Hepatic stellate cell (primary cell): ENCODE data around the gene RPS21.

Experiments
- DNase-seq: peaks from one replicate; pipeline ENCODE4 v3.0.0; 2011; ENCODE audit warnings: low spot score

RPS21 gene

DNA sequence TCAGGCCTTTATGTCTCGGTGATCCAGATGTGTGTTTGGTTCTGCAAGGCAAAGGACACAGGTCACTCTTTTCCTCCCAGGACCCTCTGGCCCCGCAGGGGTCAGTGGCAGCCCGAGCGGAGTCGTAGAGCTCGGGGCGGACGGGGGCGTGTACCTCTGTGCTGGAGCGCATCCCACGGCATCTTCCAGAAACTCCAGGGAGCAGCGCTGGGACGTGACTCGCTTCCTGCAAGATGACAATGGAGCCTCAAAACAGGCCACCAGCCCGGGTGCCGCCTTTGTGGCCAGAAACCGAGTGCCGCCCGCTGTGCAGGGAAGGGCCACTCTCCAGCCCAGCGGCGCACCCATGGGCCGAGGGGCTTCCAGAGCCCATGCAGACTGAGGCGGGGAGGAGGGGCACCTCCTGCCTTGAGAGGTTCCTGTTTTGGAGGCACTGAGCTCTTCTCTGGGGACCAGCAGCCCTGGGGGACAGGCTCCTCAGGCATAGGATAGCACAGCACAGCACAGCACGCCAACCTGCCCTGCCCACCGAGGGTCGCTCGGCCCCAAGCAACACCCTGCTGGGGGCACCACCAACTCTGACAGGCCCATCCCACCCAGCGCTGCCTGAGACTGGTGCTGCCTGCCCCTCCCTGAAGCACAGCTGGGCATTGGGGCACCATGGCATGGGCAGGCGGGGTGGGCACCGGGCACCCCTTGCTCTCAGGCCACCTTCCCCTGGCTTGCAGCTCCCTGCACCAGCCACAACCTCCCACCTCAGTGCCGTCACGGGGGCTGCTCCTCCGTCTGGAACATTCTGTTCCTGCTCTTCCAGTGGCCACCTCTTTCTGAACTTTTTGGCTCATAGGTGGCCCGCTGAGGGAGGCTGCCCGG lies 9.7 kb downstream of the RPS21 start:
- no peak for DNase-seq

DNA sequence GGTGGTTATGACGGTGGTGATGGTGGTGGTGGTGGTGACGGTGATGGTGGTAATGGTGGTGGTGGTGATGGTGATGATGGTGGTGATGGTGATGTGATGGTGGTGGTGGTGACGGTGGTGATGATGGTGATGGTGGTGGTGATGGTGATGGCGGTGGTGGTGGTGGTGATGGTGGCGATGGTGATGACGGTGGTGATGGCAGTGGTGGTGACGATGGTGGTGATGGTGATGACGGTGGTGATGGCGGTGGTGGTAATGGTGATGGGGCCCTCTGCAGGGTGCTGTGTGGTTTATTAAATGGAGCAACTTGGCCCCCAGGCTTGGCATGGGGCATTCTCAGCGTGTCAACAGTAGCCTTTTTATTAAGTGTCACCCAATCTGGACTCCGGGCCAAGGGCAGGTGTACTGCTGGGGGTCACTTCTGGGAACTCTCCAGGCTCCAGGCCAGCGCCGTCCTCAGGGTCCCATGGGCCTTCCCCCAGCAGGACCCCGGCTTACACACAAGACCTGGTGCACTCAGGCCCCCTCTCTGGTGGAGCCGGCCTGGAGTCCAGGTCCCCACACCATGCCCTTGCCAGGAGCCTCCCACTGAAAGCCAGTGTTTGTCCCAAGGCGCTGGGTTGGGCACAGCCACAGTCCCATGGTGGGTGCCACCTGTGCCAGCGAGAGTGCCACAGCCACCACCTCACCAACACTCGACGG lies 11.4 kb downstream of the RPS21 start:
- DNase-seq = no peak

DNA sequence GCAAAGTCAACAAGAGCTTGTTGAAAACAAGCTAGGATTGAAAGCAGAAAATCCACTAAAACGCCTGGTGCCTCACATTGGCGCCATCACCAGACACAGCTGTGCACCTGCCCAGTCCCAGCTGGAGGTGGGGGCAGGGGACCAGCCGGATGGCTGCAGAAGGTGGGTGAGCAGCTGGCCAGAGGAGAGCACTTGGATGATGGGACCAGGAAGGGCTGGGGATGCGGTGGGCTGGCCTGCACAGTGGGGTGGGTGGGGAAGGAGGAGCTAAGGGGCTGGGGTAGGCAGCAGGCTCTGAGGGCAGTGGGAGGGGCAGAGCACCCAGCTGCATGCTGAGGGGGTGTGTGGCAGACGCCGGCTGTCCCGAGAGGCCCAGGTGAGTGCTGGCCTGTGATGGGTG lies 13.1 kb downstream of the RPS21 start:
- DNase-seq = no peak

DNA sequence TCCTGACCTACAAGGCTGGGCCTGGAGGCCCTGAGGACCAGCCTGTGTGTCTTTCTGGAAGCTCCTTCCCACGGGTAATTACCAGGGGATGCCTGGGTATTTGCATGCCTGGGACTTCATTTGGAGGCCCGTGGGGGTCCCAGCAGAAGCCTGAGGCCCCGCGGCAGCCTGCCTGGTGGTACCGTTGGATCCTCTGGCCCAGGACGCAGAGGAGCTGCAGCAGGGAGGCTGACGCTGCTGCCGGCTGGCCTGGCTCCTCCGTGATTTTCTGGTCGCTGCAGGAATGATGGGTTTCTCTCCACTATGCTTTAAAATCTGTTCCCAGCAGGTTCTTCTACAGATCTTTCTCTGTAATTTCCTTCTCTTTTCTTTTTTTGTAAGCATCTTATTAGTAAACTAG lies 13.6 kb downstream of the RPS21 start:
- DNase-seq = no peak

DNA sequence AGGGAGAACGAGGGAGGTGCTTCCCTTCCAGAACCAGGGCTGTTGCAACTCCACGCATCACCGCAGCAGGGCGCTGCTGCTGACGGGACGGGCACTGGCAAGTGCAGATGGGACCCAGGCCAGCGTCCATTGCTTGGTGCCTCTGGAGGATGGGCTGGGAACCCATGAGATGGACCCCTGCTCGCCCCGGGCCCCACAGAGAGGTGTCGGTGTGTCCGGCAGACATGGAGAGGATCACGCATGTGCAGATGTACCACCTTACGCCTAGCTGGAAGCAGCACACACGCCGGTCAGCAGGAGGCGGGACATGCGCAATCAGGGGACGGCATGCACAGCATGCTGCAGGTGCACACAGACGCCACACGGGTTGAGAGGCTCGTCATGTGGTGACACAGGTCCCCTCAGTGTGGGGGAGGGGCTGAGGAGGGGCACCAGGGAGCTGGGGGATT lies 14.5 kb downstream of the RPS21 start:
- DNase-seq = no peak

- DNase-seq = no peak
These were observed 15.7 kb downstream of the RPS21 start for GRCh38 chr20:62402456-62403150.

DNA sequence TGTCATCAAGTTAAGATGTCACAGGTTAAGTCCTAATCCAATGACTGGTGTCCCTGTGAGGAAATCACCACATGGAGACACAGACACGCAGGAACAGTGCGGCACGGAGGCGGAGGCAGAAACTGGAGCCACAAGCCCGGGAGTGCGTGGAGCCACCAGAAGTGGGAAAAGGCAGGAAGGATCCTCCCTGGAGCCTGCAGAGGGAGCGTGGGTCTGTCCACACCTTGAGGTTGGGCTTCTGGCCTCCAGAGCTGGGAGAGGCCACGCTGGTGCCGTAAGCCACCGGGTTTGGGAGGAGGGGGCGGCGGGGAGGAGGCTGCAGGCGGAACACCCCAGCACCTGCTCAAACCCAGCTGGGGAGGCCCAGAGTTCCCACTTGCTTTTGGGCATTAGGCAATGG lies 16.4 kb downstream of the RPS21 start:
- no peak for DNase-seq

- DNase-seq = no peak
These were observed 17.3 kb downstream of the RPS21 start for GRCh38 chr20:62404112-62404665.

DNA sequence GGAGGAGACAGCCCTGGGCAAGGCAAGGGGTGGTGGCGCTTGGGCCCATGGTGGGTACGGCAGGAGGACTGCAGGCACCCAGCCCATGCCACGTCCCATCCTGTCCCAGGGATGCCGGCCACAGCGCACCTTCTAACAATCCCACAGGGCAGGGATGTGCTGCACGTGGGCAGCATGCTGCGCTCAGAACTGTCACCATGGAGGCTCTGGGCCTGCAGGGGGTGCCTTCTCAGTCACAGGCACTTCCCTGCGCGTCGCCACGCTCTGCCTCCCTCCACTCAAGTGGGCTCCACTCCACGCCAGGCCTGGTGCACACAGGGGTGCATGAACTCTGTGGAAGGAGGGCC lies 17.8 kb downstream of the RPS21 start:
- no peak for DNase-seq

GRCh38 chr20:62405108-62405980 lies 18.4 kb downstream of the RPS21 start:
- peak; percentile 86 for DNase-seq

- DNase-seq = no peak
These were observed 19.1 kb downstream of the RPS21 start for GRCh38 chr20:62405981-62406513.

DNA sequence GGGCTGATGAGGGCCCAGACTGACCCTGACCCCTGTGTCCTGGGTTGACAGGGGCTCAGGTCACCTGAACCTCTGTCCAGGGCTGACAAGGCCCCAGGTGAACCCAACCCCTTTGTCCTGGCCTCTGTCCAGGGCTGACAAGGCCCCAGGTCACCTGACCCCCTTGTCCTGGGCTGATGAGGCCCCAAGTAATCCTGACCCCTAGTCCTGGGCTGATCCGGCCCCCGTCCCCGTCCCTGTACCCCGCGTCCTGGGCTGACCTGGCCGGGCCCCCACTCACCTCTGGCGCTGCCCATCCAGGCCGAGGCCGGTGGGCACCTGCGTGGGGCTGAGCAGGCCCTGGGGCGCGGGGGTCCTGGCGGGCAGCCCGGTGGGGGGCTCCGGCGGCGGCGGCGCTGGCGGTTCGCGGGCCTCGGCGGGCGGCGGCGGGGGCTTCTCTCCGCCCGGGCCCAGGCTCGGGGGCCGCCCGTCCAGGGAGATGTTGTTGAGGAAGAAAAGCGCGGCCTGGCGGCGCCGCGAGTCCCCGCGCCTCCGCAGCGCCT lies 19.8 kb downstream of the RPS21 start:
- no peak for DNase-seq

DNA sequence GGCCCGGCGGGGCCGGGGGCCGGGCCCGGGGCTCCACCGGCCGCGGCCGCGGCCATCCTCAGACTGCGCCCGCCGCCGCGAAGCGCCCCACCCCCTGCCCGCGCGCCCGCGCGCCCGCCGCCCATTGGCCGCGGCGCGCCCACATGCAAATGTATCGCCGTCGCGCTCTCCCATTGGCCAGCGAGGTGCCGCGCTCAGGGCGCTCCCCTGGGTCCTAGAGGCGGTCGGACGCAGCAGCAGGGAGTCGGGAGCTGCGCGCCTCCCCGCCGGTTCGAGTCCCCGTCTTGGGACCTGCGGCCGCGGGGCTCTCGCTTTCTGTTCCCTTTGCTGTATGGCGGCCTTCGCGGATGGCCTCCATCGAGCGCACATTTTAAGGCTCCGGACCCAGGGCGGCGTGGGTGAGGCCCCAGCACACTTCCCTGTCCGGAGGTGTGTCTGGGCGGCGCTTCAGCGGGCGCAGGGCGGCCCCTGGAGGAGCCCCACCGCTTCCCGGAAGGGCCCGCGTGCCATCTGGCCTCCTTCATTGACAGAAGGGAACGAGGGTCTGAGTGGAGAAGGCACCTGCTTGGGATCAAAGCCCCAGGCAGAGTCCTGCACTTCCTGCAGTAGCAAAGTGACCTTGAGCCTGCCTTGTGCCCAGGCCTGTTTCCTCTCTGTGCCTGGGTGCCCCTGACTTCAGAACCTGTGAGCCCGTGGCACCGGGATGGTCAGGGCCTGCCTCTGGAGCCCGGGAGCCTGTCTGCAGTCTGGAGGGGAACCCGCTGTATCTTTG lies 20.5 kb downstream of the RPS21 start, which contains the start of gene CABLES2:
CABLES2 (minus strand) TSS at position 65 of the 772 bp plus-strand sequence; CDS start at position 56, 9 bp downstream.
- DNase-seq = peak; percentile 99

DNA sequence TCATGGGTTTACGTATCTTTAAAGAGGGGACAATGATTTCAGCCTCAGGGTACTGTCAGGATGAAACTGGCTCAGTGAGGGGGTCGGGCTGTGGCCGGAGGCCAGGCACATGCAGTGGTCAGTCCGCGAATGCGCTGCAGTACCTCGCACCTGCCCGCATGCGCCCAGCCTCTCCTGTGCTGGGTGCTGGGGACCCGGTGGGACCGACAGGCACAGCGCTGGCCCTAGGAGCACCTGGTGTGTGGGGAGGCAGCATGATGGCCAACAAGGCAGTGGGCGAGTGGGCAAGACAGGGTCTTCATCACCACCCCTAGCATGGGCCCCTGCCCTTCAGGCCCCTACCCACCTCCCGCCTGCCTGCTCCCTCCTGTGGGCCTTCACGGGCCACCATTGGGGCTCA lies 21.2 kb downstream of the RPS21 start:
- no peak for DNase-seq

- no peak for DNase-seq
These were observed 21.7 kb downstream of the RPS21 start for GRCh38 chr20:62408640-62409039.

- DNase-seq = no peak
These were observed 22.4 kb downstream of the RPS21 start for GRCh38 chr20:62409086-62409853.

DNA sequence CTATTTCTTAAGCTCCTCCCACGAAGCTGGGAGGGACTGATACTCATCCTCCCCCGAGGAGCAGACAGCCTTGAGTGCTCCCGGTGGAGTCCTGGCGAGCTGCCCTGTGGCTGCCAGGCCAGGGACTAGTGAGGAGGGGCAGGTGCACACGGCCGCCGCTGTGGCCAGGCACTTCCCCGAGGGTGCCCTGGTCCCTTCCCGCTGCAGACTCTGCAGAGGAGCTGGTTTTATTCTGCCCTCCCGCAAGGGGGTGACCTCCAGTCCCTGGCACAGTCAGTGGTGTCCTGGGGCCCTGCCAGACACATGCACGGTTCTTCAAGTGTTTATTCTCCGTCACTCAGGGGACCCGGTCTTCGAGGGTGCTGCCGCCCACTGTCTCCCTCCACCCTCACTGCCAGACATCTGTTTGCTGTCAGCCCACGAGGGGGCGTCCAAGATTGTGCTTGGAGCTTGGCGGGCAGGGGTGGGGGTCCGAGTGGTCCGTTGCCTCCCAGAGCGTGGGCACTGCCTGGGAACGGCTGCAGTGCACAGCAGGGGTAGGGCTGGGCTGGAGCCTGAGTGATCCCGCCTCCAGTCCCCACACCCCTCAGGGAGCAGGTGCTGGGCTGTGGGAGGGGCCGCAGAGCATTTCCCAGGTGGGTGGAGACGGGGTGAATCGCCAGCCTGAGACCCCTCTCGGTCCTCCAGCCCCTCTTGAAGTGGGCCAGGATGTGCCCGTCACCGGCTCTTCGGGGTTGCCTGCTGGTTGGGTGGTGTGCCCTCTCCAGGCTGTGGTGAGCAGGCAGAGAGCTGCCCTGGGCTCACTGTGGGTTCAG lies 23.2 kb downstream of the RPS21 start:
- DNase-seq = peak; percentile 47

GRCh38 chr20:62410746-62411478 lies 24.0 kb downstream of the RPS21 start:
- DNase-seq = no peak
